K562 (cell line): Measurements from ENCODE around the gene GATA5. TPM values are rescaled to one million over a fixed set of nuclear protein-coding genes. Genes with fewer than 3 reads are reported as not detected.
A peak's percentile ranks its signal among the peaks of the same experiment; 100 is the strongest.

Experiments used
- ATAC-seq: fragments of 200-7000 bp; cut with Tn5 transposase; 3 replicates; pipeline ENCODE4 v1.9.1; 2020; ENCODE audit warnings: moderate library complexity
- BruUV-seq: library from RNA; stranded (reverse); fragments of 400-500 nt; replicated peaks from 2 replicates; lab custom pipeline; 2021; lab: Mats Ljungman, UMichigan
- CTCF ChIA-PET: fragments of 300-600 bp; formaldehyde crosslinking; extraction: SDS; loops from one replicate; lab custom pipeline; 2021; ENCODE audit warnings: low intra/inter-chr PET ratio; lab: Yijun Ruan, JAX
- POLR2A ChIA-PET: fragments of 300-600, 350-650 bp; sonication (Branson Sonifier 250); formaldehyde crosslinking; extraction: SDS; loops from one replicate; lab custom pipeline; 2021; ENCODE audit warnings: antibody characterized with exemption, inconsistent platforms; lab: Yijun Ruan, JAX
- DNase-seq, 4 experiments: peaks; one replicate each; pipeline versions ENCODE4 v3.0.0 to v3.0.0-alpha.2; 2011 to 2018; ENCODE audit warnings: low spot score in 3 of 4, mixed read lengths in 3 of 4; ENCODE audit errors: extremely low read depth in 1 of 4
- FAIRE-seq: peaks from 2 replicates; lab custom pipeline; 2011; peaks lifted over from hg19 to GRCh38; lab: Jason Lieb, UNC
- H2AFZ ChIP-seq: 2 replicates; pipeline ENCODE4 v1.6.0; 2011; ENCODE audit warnings: low read depth, low read length, control low read depth, inconsistent platforms
- H3K27ac ChIP-seq: fragments of 200-600 bp; 3 replicates; pipeline ENCODE4 v1.8.0; 2011; ENCODE audit warnings: low read depth, mild to moderate bottlenecking, control low read depth, inconsistent platforms, low read length, moderate library complexity, mixed read lengths; ENCODE audit errors: extremely low read depth
- H3K27me3 ChIP-seq, 2 experiments: fragments of 300-600 bp in 1 of 2; 2 replicates in 1 of 2; 3 replicates in 1 of 2; pipeline versions ENCODE4 v1.6.0 to v1.8.0; 2011; ENCODE audit warnings: inconsistent platforms in 2 of 2, low read length in 2 of 2, mild to moderate bottlenecking in 1 of 2, mixed read lengths in 1 of 2, moderate library complexity in 1 of 2; ENCODE audit not compliant: control insufficient read depth in 2 of 2, insufficient read depth in 2 of 2
- H3K36me3 ChIP-seq: fragments of 300-600 bp; 3 replicates; pipeline ENCODE4 v1.8.0; 2011; ENCODE audit warnings: mild to moderate bottlenecking, low read length, inconsistent platforms; ENCODE audit not compliant: control insufficient read depth, insufficient read depth
- H3K4me1 ChIP-seq, 2 experiments: fragments of 200-600 bp in 1 of 2; replicated peaks in 1 of 2; 2 replicates in 1 of 2; 3 replicates in 1 of 2; pipeline versions ENCODE4 v1.5.1 to v1.8.0; 2011; ENCODE audit warnings: inconsistent platforms in 2 of 2, low read length in 2 of 2, mild to moderate bottlenecking in 1 of 2, mixed read lengths in 1 of 2, moderate library complexity in 1 of 2; ENCODE audit not compliant: control insufficient read depth in 2 of 2, insufficient read depth in 2 of 2
- H3K4me2 ChIP-seq: 2 replicates; pipeline ENCODE4 v1.6.1; 2011; ENCODE audit warnings: low read length, control low read depth, inconsistent platforms, mixed read lengths; ENCODE audit not compliant: insufficient read depth
- H3K4me3 ChIP-seq: fragments of 200-600 bp; sonication (generic), shearing (Covaris generic); 2 replicates; pipeline ENCODE4 v1.5.1; 2016; ENCODE audit warnings: control low read depth, inconsistent platforms
- H3K79me2 ChIP-seq: fragments of 200-600 bp; 3 replicates; pipeline ENCODE4 v1.8.0; 2011; ENCODE audit warnings: low read length, inconsistent platforms; ENCODE audit not compliant: control insufficient read depth, insufficient read depth
- H3K9ac ChIP-seq, 2 experiments: 2 replicates each; pipeline versions ENCODE4 v1.6.0 to v1.6.1; 2011; ENCODE audit warnings: low read depth in 2 of 2, low read length in 2 of 2, control low read depth in 1 of 2, inconsistent platforms in 1 of 2, mild to moderate bottlenecking in 1 of 2, mixed read lengths in 1 of 2; ENCODE audit not compliant: insufficient read depth in 1 of 2
- H3K9me1 ChIP-seq: one replicate; pipeline ENCODE4 v1.6.0; 2011; ENCODE audit warnings: inconsistent platforms, mild to moderate bottlenecking, low read length, moderate library complexity; ENCODE audit not compliant: control insufficient read depth, insufficient read depth
- H3K9me3 ChIP-seq: replicated peaks from 2 replicates; pipeline ENCODE4 v1.5.1; 2011; ENCODE audit warnings: low read depth, low read length, inconsistent platforms; ENCODE audit not compliant: control insufficient read depth, insufficient read depth
- H4K20me1 ChIP-seq: replicated peaks from 2 replicates; pipeline ENCODE4 v1.6.1; 2011; ENCODE audit warnings: low read length, inconsistent platforms, mixed read lengths; ENCODE audit not compliant: control insufficient read depth, insufficient read depth
- ARID2 ChIP-seq: fragments of 450-650 bp; IDR thresholded peaks from 2 replicates; pipeline ENCODE4 v1.6.1; 2017; ENCODE audit warnings: antibody characterized with exemption, mild to moderate bottlenecking
- FOS ChIP-seq: IDR thresholded peaks from 3 replicates; pipeline ENCODE4 v1.6.1; 2011; ENCODE audit not compliant: insufficient read length; ENCODE audit errors: extremely low read depth
- KLF10 ChIP-seq: fragments of 250-450 bp; sonication (Bioruptor Pico); IDR thresholded peaks from 2 replicates; pipeline ENCODE4 v1.6.1; 2021; ENCODE audit warnings: matching md5 sums
- OTX1 ChIP-seq: fragments of 450-650 bp; formaldehyde crosslinking; IDR thresholded peaks from 2 replicates; pipeline ENCODE4 v1.4.0; 2022; ENCODE audit warnings: mild to moderate bottlenecking
- RBM34 ChIP-seq: fragments of 200-400 bp; formaldehyde crosslinking; IDR thresholded peaks from 2 replicates; pipeline ENCODE4 v1.6.1; 2018; ENCODE audit warnings: low read length, borderline replicate concordance; ENCODE audit not compliant: insufficient read depth
- SMARCC2 ChIP-seq: fragments of 450-650 bp; IDR thresholded peaks from 2 replicates; pipeline ENCODE4 v1.6.1; 2017; ENCODE audit warnings: antibody characterized with exemption, moderate library complexity, mild to moderate bottlenecking, low read depth
- SNRNP70 ChIP-seq: fragments of 200-400 bp; formaldehyde crosslinking; optimal IDR thresholded peaks from 2 replicates; pipeline ENCODE3; 2017; ENCODE audit warnings: low read depth, low read length
- STAG1 ChIP-seq: sonication (generic); formaldehyde crosslinking; IDR thresholded peaks from 2 replicates; pipeline ENCODE4 v1.5.0; 2020; ENCODE audit warnings: missing genetic modification reagents, borderline replicate concordance
- TAF15 ChIP-seq: fragments of 200-400 bp; formaldehyde crosslinking; IDR thresholded peaks from 2 replicates; pipeline ENCODE4 v1.6.1; 2017; ENCODE audit warnings: mild to moderate bottlenecking, low read depth, low read length, moderate library complexity
- WGBS: fragments of 100-300 bp; shearing (Covaris generic); methylation state at CpG from one replicate; pipeline ENCODE4 v1.1.6; 2016; ENCODE audit warnings: low coverage, mixed read lengths; ENCODE audit not compliant: insufficient coverage; ENCODE audit errors: missing lambda C conversion rate; 5-methylcytosine and 5-hydroxymethylcytosine counted together
- in situ Hi-C: fragments of 300-500 bp; cut with MboI; formaldehyde crosslinking; loops from 4 replicates; pipeline ENCODE4 v1.15.0; 2018; ENCODE audit warnings: inconsistent platforms, mixed read lengths
- intact Hi-C: fragments of 100-400 bp; cut with micrococcal nuclease; formaldehyde crosslinking; loops from 2 replicates; pipeline ENCODE4 v1.14.2; 2022
- polyA plus RNA-seq, 8 experiments: library from polyadenylated mRNA; depleted of rRNA in 4 of 8; stranded (reverse) in 5 of 8; unstranded in 3 of 8; fragments of >200 nt; fragmentation: Nextera tagmentation in 2 of 8; fragmentation: Illumina TruSeq in 1 of 8; extraction: Ambion mirVana in 2 of 8; extraction: Trizol in 1 of 8; gene quantifications; 2 replicates each; pipeline versions ENCODE4 v1.2.1 to v1.2.3, GENCODE V29; 2011 to 2014; ENCODE audit warnings: inconsistent platforms in 1 of 8, missing spikeins in 1 of 8
- total RNA-seq, 7 experiments: library from RNA; depleted of rRNA in 6 of 7; stranded (reverse); fragments of >200 nt in 6 of 7; fragmentation: Illumina TruSeq in 2 of 7; extraction: Trizol in 2 of 7; gene quantifications; 2 replicates each; pipeline versions ENCODE4 v1.2.1 to v1.2.3, GENCODE V29; 2011 to 2021; ENCODE audit warnings: low replicate concordance in 1 of 7
- TF ChIP-seq, protein P1 (sequence below): fragments of 250-450 bp; sonication (Bioruptor Pico); IDR thresholded peaks from 2 replicates; pipeline ENCODE4 v1.4.0; 2020
- TF ChIP-seq, protein P2 (sequence below): fragments of 250-450 bp; sonication (Bioruptor Pico); IDR thresholded peaks from 2 replicates; pipeline ENCODE4 v1.5.0; 2021; ENCODE audit warnings: mild to moderate bottlenecking, borderline replicate concordance

GATA5 gene
- total and polyA plus RNA-seq, 9 of the 15 experiments (the other 6 are each of a cell fraction or from before 2014, with no cell fraction given) = 0.09 to 0.57 (median 0.20) TPM; not detected in 3

DNA sequence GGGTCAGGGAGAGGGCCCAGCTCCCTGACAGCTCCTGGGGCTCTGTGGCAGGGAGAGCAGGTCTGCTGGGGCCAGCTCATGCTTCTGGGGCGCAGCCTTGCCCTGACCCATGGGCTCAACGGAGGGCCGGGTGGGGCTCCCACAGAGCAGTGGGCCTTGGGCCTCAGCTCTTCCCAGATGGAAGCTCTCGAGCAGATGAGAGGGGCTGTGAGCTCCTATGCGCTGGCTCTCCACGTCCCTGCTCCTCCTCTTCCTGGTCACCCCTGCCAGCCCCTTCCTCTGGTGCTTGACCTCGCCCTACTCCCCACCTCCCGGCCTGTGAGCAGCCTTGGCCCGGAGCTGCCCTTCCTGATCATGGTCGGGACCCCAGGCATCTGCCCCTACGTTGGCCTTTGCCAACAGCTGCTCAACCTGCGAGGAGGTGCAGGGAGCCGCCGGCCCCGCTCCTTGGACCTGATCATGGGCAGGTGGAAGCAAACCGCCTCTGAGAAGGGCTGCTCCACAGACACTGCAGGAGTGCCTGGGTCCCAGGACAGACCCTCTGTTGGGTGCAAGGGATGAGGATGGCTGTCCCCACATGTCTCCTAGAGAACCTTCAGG, 26.8 kb upstream of the GATA5 start:
- H3K4me2 ChIP-seq = no peak overlapping the region
- no peak overlapping the region for H3K27ac ChIP-seq
- intact Hi-C loops = no loop called here
- peaks cover 5% of the 10 kb centered on the region; the same call in 1 of the 2 replicates for H4K20me1 ChIP-seq
- H3K36me3 ChIP-seq = no peaks in the 10 kb centered on the region
- in situ Hi-C loops = loop anchor here (5.0 kb wide), 1 partner anchor 110 kb away; no protein-coding TSS in a partner anchor
- H3K9me1 ChIP-seq = no peaks in the 10 kb centered on the region
- DNase-seq = no peak
- no peak for FAIRE-seq
- peaks cover 9 to 63% of the 10 kb centered on the region in 2 experiments; a peak in 4 of 5 replicates for H3K4me1 ChIP-seq
- no peak overlapping the region for H3K4me3 ChIP-seq
- BruUV-seq = no TSS peak
- no peak overlapping the region for H2AFZ ChIP-seq
- no peaks in the 10 kb centered on the region; a peak in 1 of 5 replicates for H3K27me3 ChIP-seq
- H3K9me3 ChIP-seq = no peaks in the 10 kb centered on the region; the same call in 1 of the 2 replicates
- ChIA-PET CTCF (no interaction called here), POLR2A (interaction anchor here (0.6 to 1.3 kb wide), 6 partner anchors 84 to 527 kb away, joined by 3 read pairs; no protein-coding TSS in a partner anchor)
- H3K79me2 ChIP-seq = no peaks in the 10 kb centered on the region
- 35% methylated on average over 13 of the region's 16 CpGs for WGBS
- peak overlapping the region in 1 of 2 experiments; percentile 37; a peak in 2 of 4 replicates for H3K9ac ChIP-seq
- TF ChIP-seq STAG1 (CRISPR knock-in tag) (no peak), TAF15 (no peak), FOS (no peak), RBM34 (no peak), KLF10 (no peak), SNRNP70 (no peak), ARID2 (no peak), SMARCC2 (no peak), OTX1 (CRISPR knock-in tag) (no peak)
- TF ChIP-seq, protein P1, sequence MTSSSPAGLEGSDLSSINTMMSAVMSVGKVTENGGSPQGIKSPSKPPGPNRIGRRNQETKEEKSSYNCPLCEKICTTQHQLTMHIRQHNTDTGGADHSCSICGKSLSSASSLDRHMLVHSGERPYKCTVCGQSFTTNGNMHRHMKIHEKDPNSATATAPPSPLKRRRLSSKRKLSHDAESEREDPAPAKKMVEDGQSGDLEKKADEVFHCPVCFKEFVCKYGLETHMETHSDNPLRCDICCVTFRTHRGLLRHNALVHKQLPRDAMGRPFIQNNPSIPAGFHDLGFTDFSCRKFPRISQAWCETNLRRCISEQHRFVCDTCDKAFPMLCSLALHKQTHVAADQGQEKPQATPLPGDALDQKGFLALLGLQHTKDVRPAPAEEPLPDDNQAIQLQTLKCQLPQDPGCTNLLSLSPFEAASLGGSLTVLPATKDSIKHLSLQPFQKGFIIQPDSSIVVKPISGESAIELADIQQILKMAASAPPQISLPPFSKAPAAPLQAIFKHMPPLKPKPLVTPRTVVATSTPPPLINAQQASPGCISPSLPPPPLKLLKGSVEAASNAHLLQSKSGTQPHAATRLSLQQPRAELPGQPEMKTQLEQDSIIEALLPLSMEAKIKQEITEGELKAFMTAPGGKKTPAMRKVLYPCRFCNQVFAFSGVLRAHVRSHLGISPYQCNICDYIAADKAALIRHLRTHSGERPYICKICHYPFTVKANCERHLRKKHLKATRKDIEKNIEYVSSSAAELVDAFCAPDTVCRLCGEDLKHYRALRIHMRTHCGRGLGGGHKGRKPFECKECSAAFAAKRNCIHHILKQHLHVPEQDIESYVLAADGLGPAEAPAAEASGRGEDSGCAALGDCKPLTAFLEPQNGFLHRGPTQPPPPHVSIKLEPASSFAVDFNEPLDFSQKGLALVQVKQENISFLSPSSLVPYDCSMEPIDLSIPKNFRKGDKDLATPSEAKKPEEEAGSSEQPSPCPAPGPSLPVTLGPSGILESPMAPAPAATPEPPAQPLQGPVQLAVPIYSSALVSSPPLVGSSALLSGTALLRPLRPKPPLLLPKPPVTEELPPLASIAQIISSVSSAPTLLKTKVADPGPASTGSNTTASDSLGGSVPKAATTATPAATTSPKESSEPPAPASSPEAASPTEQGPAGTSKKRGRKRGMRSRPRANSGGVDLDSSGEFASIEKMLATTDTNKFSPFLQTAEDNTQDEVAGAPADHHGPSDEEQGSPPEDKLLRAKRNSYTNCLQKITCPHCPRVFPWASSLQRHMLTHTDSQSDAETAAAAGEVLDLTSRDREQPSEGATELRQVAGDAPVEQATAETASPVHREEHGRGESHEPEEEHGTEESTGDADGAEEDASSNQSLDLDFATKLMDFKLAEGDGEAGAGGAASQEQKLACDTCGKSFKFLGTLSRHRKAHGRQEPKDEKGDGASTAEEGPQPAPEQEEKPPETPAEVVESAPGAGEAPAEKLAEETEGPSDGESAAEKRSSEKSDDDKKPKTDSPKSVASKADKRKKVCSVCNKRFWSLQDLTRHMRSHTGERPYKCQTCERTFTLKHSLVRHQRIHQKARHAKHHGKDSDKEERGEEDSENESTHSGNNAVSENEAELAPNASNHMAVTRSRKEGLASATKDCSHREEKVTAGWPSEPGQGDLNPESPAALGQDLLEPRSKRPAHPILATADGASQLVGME (CRISPR knock-in tag) = no peak
- TF ChIP-seq, protein P2, sequence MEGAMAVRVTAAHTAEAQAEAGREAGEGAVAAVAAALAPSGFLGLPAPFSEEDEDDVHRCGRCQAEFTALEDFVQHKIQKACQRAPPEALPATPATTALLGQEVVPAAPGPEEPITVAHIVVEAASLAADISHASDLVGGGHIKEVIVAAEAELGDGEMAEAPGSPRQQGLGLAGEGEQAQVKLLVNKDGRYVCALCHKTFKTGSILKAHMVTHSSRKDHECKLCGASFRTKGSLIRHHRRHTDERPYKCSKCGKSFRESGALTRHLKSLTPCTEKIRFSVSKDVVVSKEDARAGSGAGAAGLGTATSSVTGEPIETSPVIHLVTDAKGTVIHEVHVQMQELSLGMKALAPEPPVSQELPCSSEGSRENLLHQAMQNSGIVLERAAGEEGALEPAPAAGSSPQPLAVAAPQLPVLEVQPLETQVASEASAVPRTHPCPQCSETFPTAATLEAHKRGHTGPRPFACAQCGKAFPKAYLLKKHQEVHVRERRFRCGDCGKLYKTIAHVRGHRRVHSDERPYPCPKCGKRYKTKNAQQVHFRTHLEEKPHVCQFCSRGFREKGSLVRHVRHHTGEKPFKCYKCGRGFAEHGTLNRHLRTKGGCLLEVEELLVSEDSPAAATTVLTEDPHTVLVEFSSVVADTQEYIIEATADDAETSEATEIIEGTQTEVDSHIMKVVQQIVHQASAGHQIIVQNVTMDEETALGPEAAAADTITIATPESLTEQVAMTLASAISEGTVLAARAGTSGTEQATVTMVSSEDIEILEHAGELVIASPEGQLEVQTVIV (CRISPR knock-in tag) = no peak
- no peak for ATAC-seq
